Heart right ventricle (tissue), 16 donors: ENCODE data around the gene PELI2. TPM values are rescaled to one million over a fixed set of nuclear protein-coding genes. Genes with fewer than 3 reads are reported as not detected.

Source experiments
- ATAC-seq, 8 donors: fragments of 200-7000 bp; cut with Tn5 transposase; one replicate each; pipeline ENCODE4 v1.9.1; 2020; ENCODE audit warnings: mild to moderate bottlenecking in 8 of 8, moderate library complexity in 8 of 8, moderate number of reproducible peaks in 1 of 8
- DNase-seq, 2 donors: peaks; one replicate each; pipeline ENCODE4 v3.0.0-alpha.2; 2020
- H3K27ac ChIP-seq, 10 donors: fragments of 200-600 bp; sonication (generic) in 2 of 10; one replicate each; pipeline versions ENCODE4 v1.5.0 to v1.8.0; 2020 to 2022; ENCODE audit warnings: mild to moderate bottlenecking in 3 of 10
- H3K27me3 ChIP-seq, 7 donors: fragments of 200-600 bp; one replicate each; pipeline ENCODE4 v1.8.0; 2021 to 2022; ENCODE audit warnings: mild to moderate bottlenecking in 2 of 7
- H3K36me3 ChIP-seq, 9 donors: fragments of 200-600 bp; sonication (generic) in 1 of 9; one replicate each; pipeline versions ENCODE4 v1.5.0 to v1.8.0; 2020 to 2022; ENCODE audit warnings: mild to moderate bottlenecking in 2 of 9
- H3K4me1 ChIP-seq, 9 donors: fragments of 200-600 bp; sonication (generic) in 1 of 9; one replicate each; pipeline versions ENCODE4 v1.5.0 to v1.8.0; 2020 to 2022; ENCODE audit warnings: mild to moderate bottlenecking in 4 of 9
- H3K4me3 ChIP-seq, 10 donors: fragments of 200-600 bp; sonication (generic) in 2 of 10; one replicate each; pipeline versions ENCODE4 v1.5.0 to v1.8.0; 2020 to 2022; ENCODE audit warnings: mild to moderate bottlenecking in 7 of 10, moderate library complexity in 2 of 10
- H3K9me3 ChIP-seq, 11 donors: fragments of 200-600 bp in 10 of 11; sonication (generic) in 2 of 11; one replicate each; pipeline versions ENCODE4 v1.5.0 to v1.8.0; 2013 to 2022; ENCODE audit warnings: mild to moderate bottlenecking in 2 of 11, control low read depth in 1 of 11, moderate library complexity in 1 of 11
- CTCF ChIP-seq, 9 donors: fragments of 200-600 bp; sonication (generic) in 2 of 9; IDR thresholded peaks; one replicate each; pipeline versions ENCODE4 v1.5.0 to v1.8.0; 2021 to 2022; ENCODE audit warnings: antibody characterized with exemption in 9 of 9, mild to moderate bottlenecking in 5 of 9, moderate library complexity in 1 of 9
- WGBS, 2 donors: extraction: QIAGEN DNeasy Blood & Tissue Kit; methylation state at CpG; one replicate each; pipeline ENCODE4 v1.1.7; 2013; ENCODE audit warnings: inconsistent platforms in 1 of 2; 5-methylcytosine and 5-hydroxymethylcytosine counted together
- intact Hi-C, 10 donors: fragments of 100-400 bp; cut with DNase I; formaldehyde crosslinking; loops; one replicate each; pipeline versions ENCODE4 v1.11.1 to v1.14.2; 2022
- polyA plus RNA-seq, 2 donors: library from polyadenylated mRNA; stranded (reverse); fragments of 200-250 nt; gene quantifications; one replicate each; pipeline ENCODE4 v1.2.3, GENCODE V29; 2013
- total RNA-seq, 10 donors: library from RNA; stranded (reverse); fragmentation: NEBNext Ultra II Directional in 3 of 10; extraction: Animal tissue kit (Norgen Biotek cat#: 25700) in 3 of 10; gene quantifications; one replicate each; pipeline versions ENCODE4 v1.2.1 to v1.2.4, GENCODE V29; 2021 to 2023
- donor health status: Arrhythmogenic right ventricular cardiomyopathy.
- donor health status: ischemic (EF 13 %, LVEDD 7.1; RV severe dilation, severe dysfunction).
- donor health status: healthy with polysubstance abuse.
- donor health status: DM: no; HTN: yes; CAD: no.
- donor health status: DM: no; HTN: no; CAD: no.
- donor health status: ischemic (EF 25% LVEDD 6.9; RV normal size, moderate dysfunction).
- donor health status: ischemic (EF 25% LVEDD 5.7; RV mildly dilated, moderate dysfunction).
- donor health status: healthy.
- donor health status: DM: yes; HTN: yes; CAD: no.
- donor health status: Ischemic cardiomyopathy.
- donor health status: ischemic (EF 35%, LVEDD 5.7; RV mildly dilated, moderate dysfunction).
- donor health status: nonischemic (EF 11% LVEDD 7.7; RV severe dilation, severe dysfunction).
- donor health status: DM: yes; HTN: yes; CAD: no.
- donor health status: PGD.
- donor health status: ischemic (EF 29% LVEDD 5.4; RV normal size, mild dysfunction).
- donor health status: nonischemic (EF 23%, LVEDD 6.1; RV moderate dilation, normal function).

PELI2 gene
- total and polyA plus RNA-seq, 12 donors: 0.87 to 4.9 (median 2.0) TPM

GRCh38 chr14:56261046-56261445 lies 142.8 kb downstream of the PELI2 start:
- WGBS, 2 donors: 90 to 95% methylated on average over 4 of the region's 4 CpGs
- ATAC-seq (no peak), DNase-seq (no peak)
- H3K4me3 ChIP-seq: no peak overlapping the region
- H3K4me1 ChIP-seq: no peaks in the 10 kb centered on the region
- TF ChIP-seq CTCF (IDR thresholded peaks at IDR 0.05): no peak
- H3K36me3 ChIP-seq: no peaks in the 10 kb centered on the region
- H3K27me3 ChIP-seq: no peaks in the 10 kb centered on the region
- H3K27ac ChIP-seq: no peak overlapping the region
- H3K9me3 ChIP-seq: peaks cover 0 to 18% (median 9%) of the 10 kb centered on the region in 11 donors
- intact Hi-C loops: no loop called here

GRCh38 chr14:56262530-56262929 lies 144.3 kb downstream of the PELI2 start:
- Histone ChIP-seq H3K36me3 (no peaks in the 10 kb centered on the region), H3K9me3 (peaks cover 0 to 15% (median 9%) of the 10 kb centered on the region in 11 donors), H3K27ac (no peak overlapping the region), H3K4me3 (no peak overlapping the region), H3K4me1 (no peaks in the 10 kb centered on the region), H3K27me3 (no peaks in the 10 kb centered on the region)
- 84 to 86% methylated on average over 3 of the region's 3 CpGs for WGBS, 2 donors
- DNase-seq: no peak
- TF ChIP-seq CTCF (IDR thresholded peaks at IDR 0.05): no peak
- ATAC-seq: no peak
- intact Hi-C loops: no loop called here

GRCh38 chr14:56268039-56268438 lies 149.8 kb downstream of the PELI2 start:
- Histone ChIP-seq H3K27ac (no peak overlapping the region), H3K4me1 (peaks cover 0 to 7% (median 2%) of the 10 kb centered on the region in 9 donors), H3K36me3 (no peaks in the 10 kb centered on the region), H3K4me3 (no peak overlapping the region), H3K27me3 (no peaks in the 10 kb centered on the region), H3K9me3 (no peaks in the 10 kb centered on the region)
- intact Hi-C loops: no loop called here
- WGBS, 2 donors: 89 to 98% methylated on average over 2 of the region's 2 CpGs
- DNase-seq: no peak
- no peak for TF ChIP-seq CTCF (IDR thresholded peaks at IDR 0.05)
- no peak for ATAC-seq

- Histone ChIP-seq H3K9me3 (no peaks in the 10 kb centered on the region), H3K36me3 (no peaks in the 10 kb centered on the region), H3K27me3 (no peaks in the 10 kb centered on the region), H3K27ac (no peak overlapping the region), H3K4me1 (peaks cover 0 to 10% (median 5%) of the 10 kb centered on the region in 9 donors), H3K4me3 (no peak overlapping the region)
- DNase-seq (no peak), ATAC-seq (no peak)
- intact Hi-C loops: no loop called here
- 80 to 82% methylated on average over 5 of the region's 5 CpGs for WGBS, 2 donors
- TF ChIP-seq CTCF (IDR thresholded peaks at IDR 0.05): no peak
These were observed 150.5 kb downstream of the PELI2 start for GRCh38 chr14:56268673-56269072.
